DMS153 treated with DMSO at 0.1 percent for 48 hours (cell line): ENCODE results near the gene PARG.
"Not testable (repeated sequence)": the region's sequence is repeated elsewhere in the genome, so short reads cannot be mapped to it uniquely, and the experiment has no call there.

Experiments used
- DNase-seq: peaks from one replicate; lab custom pipeline; 2025; ENCODE audit not compliant: unreplicated experiment; lab: John Stamatoyannopoulos, UW

Gene PARG

GRCh38 chr10:49941447-49942338 lies at the start of gene PARG, which contains the start of gene TIMM23B:
Gene PARG, minus strand, starts transcription at chr10:49942027. Its CDS starts 302 bp downstream, at chr10:49941725.
Gene TIMM23B, plus strand, starts transcription at chr10:49942053. Its CDS starts 142 bp downstream, at chr10:49942195.
- peak; percentile 61 for DNase-seq

GRCh38 chr10:49988376-49988775 lies 46.5 kb upstream of the PARG start, which contains the start of gene AGAP6:
Gene AGAP6, plus strand, starts transcription at chr10:49988406. Its CDS starts 310 bp downstream, at chr10:49988716.
- not testable (repeated sequence) for DNase-seq

GRCh38 chr10:49987207-49987606 lies 45.4 kb upstream of the PARG start:
- not testable (repeated sequence) for DNase-seq

- DNase-seq = not testable (repeated sequence)
Observed at GRCh38 chr10:49977756-49978155, 35.9 kb upstream of the PARG start.

GRCh38 chr10:49972094-49972493 lies 30.3 kb upstream of the PARG start:
- DNase-seq = not testable (repeated sequence)

GRCh38 chr10:49971466-49971865 lies 29.6 kb upstream of the PARG start:
- DNase-seq = not testable (repeated sequence)

- DNase-seq = not testable (repeated sequence)
Observed at GRCh38 chr10:49970331-49970857, 28.6 kb upstream of the PARG start.

GRCh38 chr10:49953122-49953521 lies 11.3 kb upstream of the PARG start:
- not testable (repeated sequence) for DNase-seq

GRCh38 chr10:49952006-49952405 lies 10.2 kb upstream of the PARG start:
- DNase-seq = not testable (repeated sequence)

GRCh38 chr10:49948737-49949136 lies 6.9 kb upstream of the PARG start:
- DNase-seq = not testable (repeated sequence)

GRCh38 chr10:49948142-49948541 lies 6.3 kb upstream of the PARG start:
- DNase-seq = not testable (repeated sequence)

GRCh38 chr10:49943607-49944006 lies 1.8 kb upstream of the PARG start:
- not testable (repeated sequence) for DNase-seq

GRCh38 chr10:49942339-49942705 lies 495 bp upstream of the PARG start:
- DNase-seq = not testable (repeated sequence)

- not testable (repeated sequence) for DNase-seq
Observed at GRCh38 chr10:49931959-49932728, 9.7 kb downstream of the PARG start.

- DNase-seq = not testable (repeated sequence)
Observed at GRCh38 chr10:49931276-49931675, 10.6 kb downstream of the PARG start.

- DNase-seq = not testable (repeated sequence)
Observed at GRCh38 chr10:49923572-49923971, 18.3 kb downstream of the PARG start.

GRCh38 chr10:49922041-49922440 lies 19.8 kb downstream of the PARG start:
- not testable (repeated sequence) for DNase-seq

GRCh38 chr10:49917927-49918326 lies 23.9 kb downstream of the PARG start:
- DNase-seq = not testable (repeated sequence)

- not testable (repeated sequence) for DNase-seq
Observed at GRCh38 chr10:49916451-49916850, 25.4 kb downstream of the PARG start.

GRCh38 chr10:49910295-49910694 lies 31.5 kb downstream of the PARG start:
- DNase-seq = not testable (repeated sequence)
